ENCODE results near the gene COPE.

The COPE gene

DNA sequence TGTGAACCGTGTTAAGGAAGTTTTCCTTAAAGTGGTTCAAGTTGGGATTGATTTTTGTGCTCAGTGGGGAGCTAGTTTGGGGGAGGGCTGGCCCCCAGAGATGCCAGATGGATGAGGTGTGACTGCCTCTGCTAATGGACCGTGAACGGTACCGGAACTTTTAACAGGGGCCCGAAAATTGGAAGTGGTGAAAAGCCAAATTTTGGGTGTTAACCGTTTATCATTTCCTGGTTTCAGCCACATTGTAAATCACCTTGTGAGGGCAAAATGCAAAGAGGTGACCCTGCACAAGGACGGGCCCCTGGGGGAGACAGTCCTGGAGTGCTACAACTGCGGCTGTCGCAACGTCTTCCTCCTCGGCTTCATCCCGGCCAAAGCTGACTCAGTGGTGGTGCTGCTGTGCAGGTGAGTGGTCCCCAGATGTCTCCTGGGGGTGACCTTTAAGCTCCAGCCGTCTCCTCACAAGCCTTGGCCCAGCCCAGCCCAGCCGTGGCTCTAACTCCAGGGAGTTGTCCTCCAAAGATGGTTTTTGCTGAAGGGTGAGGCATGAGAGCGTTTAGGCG, 69.3 kb downstream of the COPE start:
- DNase-seq = no peak

Measured in NCI-H1092 treated with DMSO at 0.1 percent for 48 hours (cell line).